Measurements from ENCODE around the gene SSR4. TPM values are rescaled to one million over a fixed set of nuclear protein-coding genes. Genes with fewer than 3 reads are reported as not detected.

Gene SSR4
- total RNA-seq, 4 donors from 2014 or later: 177 to 359 (median 279) TPM

DNA sequence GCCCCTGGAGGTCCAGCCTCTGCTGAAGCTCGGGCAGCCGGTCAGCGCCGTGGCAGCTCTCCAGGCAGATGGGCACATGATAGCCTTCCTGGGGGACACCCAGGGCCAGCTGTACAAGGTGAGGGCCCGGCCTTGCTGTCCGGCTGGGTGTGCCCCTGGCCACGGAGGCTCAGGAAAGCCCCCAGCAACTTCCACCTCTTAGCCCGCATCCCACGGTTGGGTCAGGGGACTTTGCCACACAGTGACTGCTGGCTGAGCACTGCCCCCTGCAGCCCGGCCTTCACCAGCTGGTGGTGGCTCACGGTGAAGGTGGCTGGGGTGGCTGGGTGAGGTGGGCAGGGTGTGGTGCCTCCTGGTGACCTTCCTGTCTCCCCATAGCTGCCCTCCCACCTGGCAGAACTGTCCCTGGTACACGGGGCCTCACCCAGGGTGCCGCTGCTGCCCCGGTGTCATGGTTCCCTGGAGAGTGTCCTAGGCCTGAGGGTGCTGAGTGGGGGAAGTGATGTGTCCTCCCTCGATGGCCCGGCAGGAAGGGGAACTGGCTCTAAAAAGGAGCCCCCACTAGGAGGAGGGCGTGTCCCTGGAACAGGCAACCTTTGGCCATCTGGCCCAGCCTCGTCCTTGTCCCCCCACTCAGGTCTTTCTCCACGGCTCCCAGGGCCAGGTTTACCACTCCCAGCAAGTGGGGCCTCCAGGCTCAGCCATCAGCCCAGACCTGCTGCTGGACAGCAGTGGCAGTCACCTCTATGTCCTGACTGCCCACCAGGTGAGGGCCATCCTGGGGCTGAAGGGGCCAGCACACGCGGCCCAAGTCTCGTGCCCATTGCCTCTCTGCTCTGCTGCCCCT, 25.9 kb upstream of the SSR4 start:
- 87% methylated on average over 6 of the region's 22 CpGs; no CpG with 5 or more reads in 1 of the 2 donors for WGBS, 2 donors
- no peaks in the 10 kb centered on the region for H3K9me3 ChIP-seq
- no peak for DNase-seq
- no peak overlapping the region for H3K4me3 ChIP-seq (replicated peaks in 1 of 3)
- no peak for TF ChIP-seq POLR2A (IDR thresholded peaks at IDR 0.05)
- TF ChIP-seq, protein P1, sequence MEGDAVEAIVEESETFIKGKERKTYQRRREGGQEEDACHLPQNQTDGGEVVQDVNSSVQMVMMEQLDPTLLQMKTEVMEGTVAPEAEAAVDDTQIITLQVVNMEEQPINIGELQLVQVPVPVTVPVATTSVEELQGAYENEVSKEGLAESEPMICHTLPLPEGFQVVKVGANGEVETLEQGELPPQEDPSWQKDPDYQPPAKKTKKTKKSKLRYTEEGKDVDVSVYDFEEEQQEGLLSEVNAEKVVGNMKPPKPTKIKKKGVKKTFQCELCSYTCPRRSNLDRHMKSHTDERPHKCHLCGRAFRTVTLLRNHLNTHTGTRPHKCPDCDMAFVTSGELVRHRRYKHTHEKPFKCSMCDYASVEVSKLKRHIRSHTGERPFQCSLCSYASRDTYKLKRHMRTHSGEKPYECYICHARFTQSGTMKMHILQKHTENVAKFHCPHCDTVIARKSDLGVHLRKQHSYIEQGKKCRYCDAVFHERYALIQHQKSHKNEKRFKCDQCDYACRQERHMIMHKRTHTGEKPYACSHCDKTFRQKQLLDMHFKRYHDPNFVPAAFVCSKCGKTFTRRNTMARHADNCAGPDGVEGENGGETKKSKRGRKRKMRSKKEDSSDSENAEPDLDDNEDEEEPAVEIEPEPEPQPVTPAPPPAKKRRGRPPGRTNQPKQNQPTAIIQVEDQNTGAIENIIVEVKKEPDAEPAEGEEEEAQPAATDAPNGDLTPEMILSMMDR (IDR thresholded peaks at IDR 0.05): no peak
- no peaks in the 10 kb centered on the region for H3K27me3 ChIP-seq
- no peaks in the 10 kb centered on the region for H3K4me1 ChIP-seq
- no peaks in the 10 kb centered on the region for H3K36me3 ChIP-seq
- no peak overlapping the region for H3K27ac ChIP-seq
- intact Hi-C loops (cut with DNase I): loop anchor here (5.0 kb wide), 1 partner anchor 184 kb away; no protein-coding TSS in a partner anchor

DNA sequence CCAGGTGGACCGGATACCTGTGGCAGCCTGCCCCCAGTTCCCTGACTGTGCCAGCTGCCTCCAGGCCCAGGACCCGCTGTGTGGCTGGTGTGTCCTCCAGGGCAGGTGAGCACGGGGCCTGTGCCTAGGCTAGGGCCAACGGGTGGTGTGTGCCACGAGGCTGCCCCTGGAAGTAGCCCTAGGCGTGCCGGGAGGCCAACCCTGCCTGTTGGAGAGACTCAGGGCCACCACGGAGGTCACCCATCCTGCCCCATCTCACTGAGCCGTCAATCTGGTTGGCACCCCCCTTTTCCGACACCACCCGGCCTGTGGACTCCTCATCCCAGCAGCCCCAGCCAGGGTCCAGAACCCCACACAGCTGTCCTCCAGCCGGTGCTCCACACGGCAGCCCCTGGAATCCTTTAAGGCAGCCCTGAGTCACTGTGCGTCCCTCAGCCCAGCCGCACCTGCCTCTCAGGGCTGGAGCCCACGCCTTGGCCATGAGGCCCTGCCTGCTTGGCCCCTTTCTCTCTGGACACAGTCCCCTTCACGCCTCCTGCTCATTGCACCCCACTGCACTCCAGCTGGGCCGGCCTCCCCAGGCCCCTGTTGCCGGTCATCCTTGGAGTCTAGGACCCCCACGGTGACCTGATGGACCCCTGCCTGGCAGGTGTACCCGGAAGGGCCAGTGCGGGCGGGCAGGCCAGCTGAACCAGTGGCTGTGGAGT, 25.2 kb upstream of the SSR4 start:
- TF ChIP-seq POLR2A (IDR thresholded peaks at IDR 0.05): no peak
- TF ChIP-seq, protein P1 (IDR thresholded peaks at IDR 0.05): no peak
- no peaks in the 10 kb centered on the region for H3K4me1 ChIP-seq
- intact Hi-C loops (cut with DNase I): loop anchor here (5.0 kb wide), 1 partner anchor 183 kb away; no protein-coding TSS in a partner anchor
- DNase-seq: no peak
- H3K27me3 ChIP-seq: no peaks in the 10 kb centered on the region
- no peak overlapping the region for H3K4me3 ChIP-seq (replicated peaks in 1 of 3)
- H3K36me3 ChIP-seq: no peaks in the 10 kb centered on the region
- 90 to 93% methylated on average over 4 to 9 of the region's 23 CpGs for WGBS, 2 donors
- no peaks in the 10 kb centered on the region for H3K9me3 ChIP-seq
- no peak overlapping the region for H3K27ac ChIP-seq

DNA sequence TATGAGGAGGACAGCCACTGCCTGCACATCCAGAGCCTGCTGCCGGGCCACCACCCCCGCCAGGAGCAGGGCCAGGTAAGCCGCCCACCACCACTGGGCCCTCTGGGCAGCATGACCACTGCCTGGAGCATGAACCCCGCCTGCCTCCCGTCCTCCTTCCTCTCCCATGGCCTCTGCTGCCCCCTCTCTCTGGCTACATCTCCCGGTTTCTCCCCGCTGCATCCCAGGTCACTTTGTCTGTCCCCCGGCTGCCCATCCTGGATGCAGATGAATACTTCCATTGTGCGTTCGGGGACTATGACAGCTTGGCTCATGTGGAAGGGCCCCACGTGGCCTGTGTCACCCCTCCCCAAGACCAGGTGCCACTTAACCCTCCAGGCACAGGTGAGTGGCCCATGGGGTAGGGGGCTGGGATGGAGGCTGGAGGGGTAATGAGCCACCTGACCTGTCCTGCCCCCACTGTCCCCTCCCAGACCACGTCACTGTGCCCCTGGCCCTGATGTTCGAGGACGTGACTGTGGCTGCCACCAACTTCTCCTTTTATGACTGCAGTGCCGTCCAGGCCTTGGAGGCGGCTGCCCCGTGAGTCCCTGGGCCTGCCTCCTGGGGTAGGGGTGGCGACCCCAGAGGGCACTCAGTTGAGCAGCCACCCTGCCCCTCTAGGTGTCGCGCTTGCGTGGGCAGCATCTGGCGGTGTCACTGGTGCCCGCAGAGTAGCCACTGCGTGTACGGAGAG, 24.4 kb upstream of the SSR4 start:
- no peaks in the 10 kb centered on the region for H3K36me3 ChIP-seq
- 88 to 92% methylated on average over 7 of the region's 25 CpGs for whole genome bisulfite sequencing, 2 donors
- intact Hi-C loops (cut with DNase I): loop anchor here (5.0 kb wide), 1 partner anchor 182 kb away; no protein-coding TSS in a partner anchor
- TF ChIP-seq, protein P1 (IDR thresholded peaks at IDR 0.05): no peak
- TF ChIP-seq POLR2A (IDR thresholded peaks at IDR 0.05): no peak
- H3K27ac ChIP-seq: no peak overlapping the region
- no peak overlapping the region for H3K4me3 ChIP-seq (replicated peaks in 1 of 3)
- H3K27me3 ChIP-seq: no peaks in the 10 kb centered on the region
- no peaks in the 10 kb centered on the region for H3K9me3 ChIP-seq
- no peak for DNase-seq
- H3K4me1 ChIP-seq: no peaks in the 10 kb centered on the region

DNA sequence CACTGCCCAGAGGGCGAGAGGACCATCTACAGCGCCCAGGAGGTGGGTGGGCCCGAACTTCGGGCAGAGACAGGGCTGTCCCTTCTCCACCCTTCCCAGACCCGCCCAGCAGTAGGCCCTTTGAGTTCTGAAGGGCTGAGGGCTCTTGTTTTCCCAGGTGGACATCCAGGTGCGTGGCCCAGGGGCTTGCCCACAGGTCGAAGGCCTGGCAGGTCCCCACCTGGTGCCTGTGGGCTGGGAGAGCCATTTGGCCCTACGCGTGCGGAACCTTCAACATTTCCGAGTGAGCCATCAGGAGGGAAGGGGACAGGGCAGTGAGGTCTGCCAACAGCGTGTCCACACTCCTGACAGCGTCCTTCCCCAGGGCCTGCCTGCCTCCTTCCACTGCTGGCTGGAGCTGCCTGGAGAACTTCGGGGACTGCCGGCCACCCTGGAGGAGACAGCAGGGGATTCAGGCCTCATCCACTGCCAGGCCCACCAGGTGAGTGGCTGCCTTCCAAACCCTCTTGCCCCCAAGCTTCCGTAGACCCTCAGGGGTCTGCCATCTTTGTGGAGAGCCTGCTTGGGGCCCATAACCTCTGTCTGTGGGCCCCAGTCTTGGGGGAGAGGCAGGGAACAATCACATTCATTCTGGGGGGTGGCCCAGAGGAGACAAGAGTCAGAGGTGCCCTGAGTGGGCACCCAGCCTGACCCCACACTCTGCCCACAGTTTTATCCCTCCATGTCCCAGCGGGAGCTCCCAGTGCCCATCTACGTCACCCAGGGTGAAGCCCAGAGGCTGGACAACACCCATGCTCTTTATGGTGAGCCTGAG, 23.7 kb upstream of the SSR4 start:
- Histone ChIP-seq H3K9me3 (no peaks in the 10 kb centered on the region), H3K4me3 (replicated peaks in 1 of 3) (no peak overlapping the region), H3K36me3 (no peaks in the 10 kb centered on the region), H3K27ac (no peak overlapping the region), H3K27me3 (no peaks in the 10 kb centered on the region), H3K4me1 (no peaks in the 10 kb centered on the region)
- WGBS, 2 donors: 94% methylated on average over 7 of the region's 18 CpGs; no CpG with 5 or more reads in 1 of the 2 donors
- no peak for TF ChIP-seq POLR2A (IDR thresholded peaks at IDR 0.05)
- TF ChIP-seq, protein P1 (IDR thresholded peaks at IDR 0.05): no peak
- intact Hi-C loops (cut with DNase I): no loop called here
- DNase-seq: no peak

Measured in thyroid gland (tissue), 4 donors.